ENCODE results near the gene GANC.

The GANC gene

GRCh38 chr15:42385980-42386700 is 113.1 kb downstream of the GANC start:
- no peak for DNase-seq (ENCODE audit: low spot score)
- Histone ChIP-seq H3K27ac (no peak overlapping the region), H3K4me3 (no peak overlapping the region)
- TF ChIP-seq, protein P1, sequence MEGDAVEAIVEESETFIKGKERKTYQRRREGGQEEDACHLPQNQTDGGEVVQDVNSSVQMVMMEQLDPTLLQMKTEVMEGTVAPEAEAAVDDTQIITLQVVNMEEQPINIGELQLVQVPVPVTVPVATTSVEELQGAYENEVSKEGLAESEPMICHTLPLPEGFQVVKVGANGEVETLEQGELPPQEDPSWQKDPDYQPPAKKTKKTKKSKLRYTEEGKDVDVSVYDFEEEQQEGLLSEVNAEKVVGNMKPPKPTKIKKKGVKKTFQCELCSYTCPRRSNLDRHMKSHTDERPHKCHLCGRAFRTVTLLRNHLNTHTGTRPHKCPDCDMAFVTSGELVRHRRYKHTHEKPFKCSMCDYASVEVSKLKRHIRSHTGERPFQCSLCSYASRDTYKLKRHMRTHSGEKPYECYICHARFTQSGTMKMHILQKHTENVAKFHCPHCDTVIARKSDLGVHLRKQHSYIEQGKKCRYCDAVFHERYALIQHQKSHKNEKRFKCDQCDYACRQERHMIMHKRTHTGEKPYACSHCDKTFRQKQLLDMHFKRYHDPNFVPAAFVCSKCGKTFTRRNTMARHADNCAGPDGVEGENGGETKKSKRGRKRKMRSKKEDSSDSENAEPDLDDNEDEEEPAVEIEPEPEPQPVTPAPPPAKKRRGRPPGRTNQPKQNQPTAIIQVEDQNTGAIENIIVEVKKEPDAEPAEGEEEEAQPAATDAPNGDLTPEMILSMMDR (IDR thresholded peaks at IDR 0.05) = no peak

GRCh38 chr15:42387603-42388002 is 114.6 kb downstream of the GANC start:
- no peak for DNase-seq (ENCODE audit: low spot score)
- no peak overlapping the region for H3K27ac ChIP-seq
- TF ChIP-seq, protein P1 (IDR thresholded peaks at IDR 0.05) = no peak

DNA sequence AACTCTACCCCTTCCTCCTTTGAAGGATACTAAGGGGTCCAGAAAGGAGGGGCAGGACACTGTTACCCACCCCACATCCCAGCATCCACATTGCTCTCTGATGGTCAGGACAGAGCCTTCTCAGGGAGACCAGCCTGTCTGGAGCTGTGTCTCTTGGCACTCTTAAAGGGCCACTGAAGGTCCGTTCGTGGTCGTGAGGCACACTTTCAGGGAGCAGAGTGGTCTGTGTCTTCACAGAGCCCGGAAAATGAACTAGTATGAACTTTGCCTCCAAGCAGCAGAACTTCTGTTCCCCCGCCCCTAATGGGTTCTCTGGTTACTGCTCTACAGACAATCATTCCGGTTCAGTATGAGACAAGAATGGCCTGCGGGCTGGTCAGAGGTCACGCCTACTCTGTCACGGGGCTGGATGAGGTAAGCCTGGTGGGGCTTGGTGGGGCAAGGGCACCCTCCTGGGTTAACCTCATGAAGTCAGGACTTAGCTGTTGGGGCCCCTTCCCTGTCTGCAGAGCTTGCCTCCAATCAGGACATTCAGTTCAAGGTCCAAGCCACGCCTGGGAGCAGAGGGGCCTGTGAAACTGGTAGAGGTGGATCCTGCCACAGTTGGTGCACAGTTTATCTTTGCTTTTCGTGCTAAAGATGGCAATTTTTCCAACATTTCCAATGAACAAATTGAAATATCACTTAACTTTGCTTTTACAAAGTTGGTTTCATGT is 119.5 kb downstream of the GANC start:
- TF ChIP-seq, protein P1 (IDR thresholded peaks at IDR 0.05) = no peak
- Histone ChIP-seq H3K4me3 (no peak overlapping the region), H3K27ac (no peak overlapping the region)
- no peak for DNase-seq (ENCODE audit: low spot score)

More at GRCh38 chr15:42387603-42388002, 114.6 kb downstream of the GANC start:
- H3K4me3 ChIP-seq = no peak overlapping the region

- TF ChIP-seq, protein P1 (IDR thresholded peaks at IDR 0.05) = no peak
- H3K4me3 ChIP-seq = no peak overlapping the region
- no peak overlapping the region for H3K27ac ChIP-seq
- no peak for DNase-seq (ENCODE audit: low spot score)
These were observed 121.1 kb downstream of the GANC start for GRCh38 chr15:42394106-42394505.

- no peak overlapping the region for H3K27ac ChIP-seq
- DNase-seq (ENCODE audit: low spot score) = no peak
- H3K4me3 ChIP-seq = no peak overlapping the region
- TF ChIP-seq, protein P1 (IDR thresholded peaks at IDR 0.05) = no peak
These were observed 122.8 kb downstream of the GANC start for GRCh38 chr15:42395838-42396237.

GRCh38 chr15:42401544-42402454 is 128.8 kb downstream of the GANC start:
- H3K27ac ChIP-seq = no peak overlapping the region
- H3K4me3 ChIP-seq = no peak overlapping the region
- no peak for DNase-seq (ENCODE audit: low spot score)
- TF ChIP-seq, protein P1 (IDR thresholded peaks at IDR 0.05) = no peak
